ENCODE data around the gene CDC14A.

DNA sequence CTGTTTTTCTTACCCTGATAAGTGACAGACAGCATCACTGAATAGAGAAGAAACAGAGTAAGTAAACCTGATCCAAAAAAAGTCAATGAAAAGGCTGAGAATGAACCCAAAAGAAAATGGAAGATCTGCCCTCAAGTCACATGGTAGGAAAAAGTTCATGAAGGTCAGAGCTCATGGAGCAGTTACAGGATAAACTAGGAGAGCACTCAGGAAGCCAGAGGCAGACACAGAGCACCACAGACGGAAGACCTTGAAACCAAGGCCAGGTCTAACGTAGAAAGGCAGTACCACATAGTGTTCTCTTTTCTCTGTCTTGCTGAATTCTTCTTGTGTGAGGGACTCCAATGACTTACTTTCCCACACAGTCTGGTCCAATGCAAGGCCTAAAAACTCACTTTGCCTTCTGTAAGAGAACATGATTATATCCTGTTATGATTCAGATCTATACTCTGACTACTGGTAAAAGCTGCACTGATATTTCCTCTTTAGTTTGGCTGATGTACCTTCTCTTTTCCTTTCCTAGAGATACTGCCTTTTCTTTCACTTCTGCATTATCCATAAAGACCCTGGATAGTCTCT, 45.5 kb upstream of the CDC14A start:
- no peak for TF ChIP-seq CREB1 (IDR thresholded peaks at IDR 0.05; ENCODE audit: low read depth)
- TF ChIP-seq CEBPB (IDR thresholded peaks at IDR 0.05) = no peak
